ENCODE results near the gene CCDC106.

Gene CCDC106

DNA sequence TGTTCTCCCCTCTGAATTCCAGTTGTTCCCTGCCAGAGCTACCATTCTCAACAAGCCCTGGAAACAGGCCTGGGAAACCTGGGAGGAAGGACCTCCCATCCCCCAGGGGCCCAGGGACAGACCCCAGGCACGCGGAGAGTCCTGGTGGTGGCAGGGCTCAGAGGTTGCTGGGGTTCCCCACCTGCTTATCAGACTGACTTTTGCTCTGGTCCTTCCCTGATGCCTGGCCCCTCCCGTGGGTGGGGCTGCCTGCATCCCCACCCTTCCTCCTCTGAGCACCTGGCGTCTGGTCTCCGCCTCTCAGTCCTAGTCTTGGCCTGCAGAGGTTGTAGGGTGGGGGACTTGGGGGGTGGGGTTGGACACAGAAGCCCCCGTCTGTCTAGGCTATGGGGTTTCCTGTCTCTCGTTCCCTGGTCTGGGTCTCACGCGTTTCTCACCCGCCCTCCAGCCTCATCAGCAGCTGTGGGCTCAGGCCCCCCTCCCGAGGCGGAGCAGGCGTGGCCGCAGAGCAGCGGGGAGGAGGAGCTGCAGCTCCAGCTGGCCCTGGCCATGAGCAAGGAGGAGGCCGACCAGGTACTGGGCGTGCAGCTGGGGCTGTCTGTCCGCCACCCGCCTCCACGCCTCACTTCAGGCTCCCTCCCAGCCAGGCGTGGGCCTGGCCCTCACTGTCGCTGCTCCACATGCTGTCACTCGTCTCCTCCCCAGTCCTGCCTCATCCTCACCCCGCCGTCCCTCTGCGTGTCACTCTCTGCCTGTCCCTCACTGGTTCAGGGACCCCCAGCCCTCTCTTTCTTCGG lies 40.6 kb downstream of the CCDC106 start:
- H3K27me3 ChIP-seq (replicated peaks) = no peaks in the 10 kb centered on the region
- TF ChIP-seq, protein P1, sequence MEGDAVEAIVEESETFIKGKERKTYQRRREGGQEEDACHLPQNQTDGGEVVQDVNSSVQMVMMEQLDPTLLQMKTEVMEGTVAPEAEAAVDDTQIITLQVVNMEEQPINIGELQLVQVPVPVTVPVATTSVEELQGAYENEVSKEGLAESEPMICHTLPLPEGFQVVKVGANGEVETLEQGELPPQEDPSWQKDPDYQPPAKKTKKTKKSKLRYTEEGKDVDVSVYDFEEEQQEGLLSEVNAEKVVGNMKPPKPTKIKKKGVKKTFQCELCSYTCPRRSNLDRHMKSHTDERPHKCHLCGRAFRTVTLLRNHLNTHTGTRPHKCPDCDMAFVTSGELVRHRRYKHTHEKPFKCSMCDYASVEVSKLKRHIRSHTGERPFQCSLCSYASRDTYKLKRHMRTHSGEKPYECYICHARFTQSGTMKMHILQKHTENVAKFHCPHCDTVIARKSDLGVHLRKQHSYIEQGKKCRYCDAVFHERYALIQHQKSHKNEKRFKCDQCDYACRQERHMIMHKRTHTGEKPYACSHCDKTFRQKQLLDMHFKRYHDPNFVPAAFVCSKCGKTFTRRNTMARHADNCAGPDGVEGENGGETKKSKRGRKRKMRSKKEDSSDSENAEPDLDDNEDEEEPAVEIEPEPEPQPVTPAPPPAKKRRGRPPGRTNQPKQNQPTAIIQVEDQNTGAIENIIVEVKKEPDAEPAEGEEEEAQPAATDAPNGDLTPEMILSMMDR (IDR thresholded peaks at IDR 0.05; ENCODE audit: low read depth, low read length, missing control alignments) = no peak
- no peak overlapping the region for H3K4me3 ChIP-seq (ENCODE audit: low read depth, low read length)
- peaks cover 48% of the 10 kb centered on the region for H3K36me3 ChIP-seq (replicated peaks)
- no peak for DNase-seq
- in situ Hi-C loops (cut with HindIII; ENCODE audit: low pct_ligation_motif_present, low sequenced_read_pairs) = no loop called here
- no peak overlapping the region for H3K27ac ChIP-seq

- no peak overlapping the region for H3K27ac ChIP-seq
- no peak for DNase-seq
- in situ Hi-C loops (cut with HindIII; ENCODE audit: low pct_ligation_motif_present, low sequenced_read_pairs) = no loop called here
- TF ChIP-seq, protein P1 (IDR thresholded peaks at IDR 0.05; ENCODE audit: low read depth, low read length, missing control alignments) = no peak
- no peak overlapping the region for H3K4me3 ChIP-seq (ENCODE audit: low read depth, low read length)
- H3K27me3 ChIP-seq (replicated peaks) = no peaks in the 10 kb centered on the region
- H3K36me3 ChIP-seq (replicated peaks) = peaks cover 48% of the 10 kb centered on the region
These were observed 41.5 kb downstream of the CCDC106 start for GRCh38 chr19:55689411-55690108.

DNA sequence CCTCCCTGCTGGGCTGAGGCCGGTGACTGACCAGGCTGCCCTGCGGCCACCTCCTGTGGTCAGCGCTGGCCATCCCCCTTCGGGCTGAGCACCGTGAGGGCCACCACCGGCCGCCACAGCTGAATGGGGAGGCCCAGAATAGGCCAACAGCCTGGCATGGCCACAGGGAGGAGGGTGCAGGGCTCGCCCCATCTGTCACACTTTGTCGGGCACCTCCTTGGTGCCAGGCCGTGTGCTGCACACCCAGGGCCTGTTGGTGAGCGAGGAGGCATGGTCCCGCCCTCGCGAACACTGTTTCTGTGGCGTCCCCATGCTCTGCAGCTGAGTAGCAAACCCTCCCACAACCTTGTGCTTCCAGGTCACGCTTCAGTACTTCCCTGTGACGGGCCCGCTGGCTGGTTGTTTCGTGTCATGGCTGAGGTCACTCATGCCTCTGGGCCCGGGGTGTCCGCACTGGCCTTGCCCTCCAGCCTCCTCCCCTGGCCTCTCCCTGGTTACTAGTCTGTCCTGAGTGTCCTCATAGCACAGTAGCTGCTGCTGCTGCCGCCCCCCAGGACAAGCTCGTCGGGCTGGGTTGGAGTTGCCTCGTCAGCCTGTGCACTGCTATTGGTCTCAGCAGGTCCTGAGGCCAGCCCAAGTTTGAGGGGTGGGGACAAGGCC lies 42.2 kb downstream of the CCDC106 start:
- H3K36me3 ChIP-seq (replicated peaks) = peaks cover 52% of the 10 kb centered on the region
- no peak for DNase-seq
- no peak overlapping the region for H3K4me3 ChIP-seq (ENCODE audit: low read depth, low read length)
- H3K27ac ChIP-seq = no peak overlapping the region
- TF ChIP-seq, protein P1 (IDR thresholded peaks at IDR 0.05; ENCODE audit: low read depth, low read length, missing control alignments) = no peak
- H3K27me3 ChIP-seq (replicated peaks) = no peaks in the 10 kb centered on the region
- in situ Hi-C loops (cut with HindIII; ENCODE audit: low pct_ligation_motif_present, low sequenced_read_pairs) = no loop called here

GRCh38 chr19:55690769-55691545 lies 42.9 kb downstream of the CCDC106 start:
- Histone ChIP-seq H3K36me3 (replicated peaks) (peaks cover 51% of the 10 kb centered on the region), H3K4me3 (ENCODE audit: low read depth, low read length) (no peak overlapping the region), H3K27ac (no peak overlapping the region), H3K27me3 (replicated peaks) (no peaks in the 10 kb centered on the region)
- in situ Hi-C loops (cut with HindIII; ENCODE audit: low pct_ligation_motif_present, low sequenced_read_pairs) = no loop called here
- no peak for DNase-seq
- TF ChIP-seq, protein P1 (IDR thresholded peaks at IDR 0.05; ENCODE audit: low read depth, low read length, missing control alignments) = no peak

- H3K36me3 ChIP-seq (replicated peaks) = peaks cover 56% of the 10 kb centered on the region
- no peak for DNase-seq
- H3K27ac ChIP-seq = no peak overlapping the region
- H3K4me3 ChIP-seq (ENCODE audit: low read depth, low read length) = no peak overlapping the region
- in situ Hi-C loops (cut with HindIII; ENCODE audit: low pct_ligation_motif_present, low sequenced_read_pairs) = no loop called here
- H3K27me3 ChIP-seq (replicated peaks) = no peaks in the 10 kb centered on the region
- TF ChIP-seq, protein P1 (IDR thresholded peaks at IDR 0.05; ENCODE audit: low read depth, low read length, missing control alignments) = no peak
These were observed 43.8 kb downstream of the CCDC106 start for GRCh38 chr19:55691561-55692481.
